Dedifferentiated amniotic fluid mesenchymal stem cell (primary cell): ENCODE data around the gene PHF19.

ENCODE experiments used
- DNase-seq: peaks from one replicate; pipeline ENCODE4 v3.0.0-alpha.2; 2016; ENCODE audit errors: extremely low spot score

Gene PHF19

DNA sequence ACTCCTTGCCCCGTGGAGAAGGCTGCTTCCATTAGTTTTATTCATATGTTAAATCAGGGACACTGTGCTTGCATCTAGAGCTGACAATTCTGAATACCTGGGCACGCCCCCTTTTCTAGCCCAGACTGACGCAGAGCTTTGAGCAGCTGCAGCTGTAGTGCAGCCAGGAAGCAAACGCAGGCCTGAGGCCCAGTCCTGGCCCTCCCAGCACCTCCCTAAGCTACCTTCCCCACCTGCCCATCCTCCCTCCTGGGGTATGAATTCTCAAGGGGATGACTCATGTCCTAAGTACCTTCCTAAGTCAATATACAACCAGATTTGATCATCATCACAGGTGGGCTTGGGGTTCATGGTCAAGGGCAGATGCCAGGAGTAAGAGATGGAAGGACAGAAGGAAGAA, 3.5 kb downstream of the PHF19 start:
- DNase-seq, result no peak

DNA sequence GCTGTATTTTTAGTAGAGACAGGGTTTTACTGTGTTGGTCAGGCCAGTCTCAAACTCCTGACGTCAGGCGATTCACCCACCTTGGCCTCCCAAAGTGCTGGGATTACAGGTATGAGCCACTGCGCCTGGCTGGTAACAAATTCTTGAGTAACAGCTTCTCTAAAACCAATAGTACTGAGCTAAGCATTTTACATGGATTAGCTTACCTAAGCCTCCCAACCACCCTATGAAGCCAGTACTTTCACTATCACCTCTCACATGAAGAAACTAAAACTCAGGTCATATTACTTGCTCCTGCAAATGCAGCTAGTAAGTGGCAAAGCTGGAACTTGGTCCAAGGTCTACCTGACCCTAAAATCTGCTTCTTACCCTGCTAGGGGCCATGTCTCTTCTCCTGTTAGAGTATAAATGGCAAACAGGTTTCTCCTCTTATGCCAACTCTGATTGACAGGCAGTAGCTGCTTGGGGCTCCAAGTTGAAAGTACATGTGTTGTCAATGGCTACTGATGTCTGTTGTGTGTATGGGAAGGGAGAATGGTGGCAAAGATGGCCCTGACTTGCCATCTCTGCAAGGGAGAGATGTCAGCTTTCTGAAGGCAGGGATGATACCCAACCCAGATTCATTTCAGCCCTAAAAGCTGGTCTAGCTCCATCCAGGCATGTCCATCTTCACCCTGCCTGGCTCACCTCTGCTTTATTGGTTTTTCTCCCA, 4.0 kb downstream of the PHF19 start:
- no peak for DNase-seq

GRCh38 chr9:120870206-120870605, 6.8 kb downstream of the PHF19 start:
- DNase-seq, result no peak

DNA sequence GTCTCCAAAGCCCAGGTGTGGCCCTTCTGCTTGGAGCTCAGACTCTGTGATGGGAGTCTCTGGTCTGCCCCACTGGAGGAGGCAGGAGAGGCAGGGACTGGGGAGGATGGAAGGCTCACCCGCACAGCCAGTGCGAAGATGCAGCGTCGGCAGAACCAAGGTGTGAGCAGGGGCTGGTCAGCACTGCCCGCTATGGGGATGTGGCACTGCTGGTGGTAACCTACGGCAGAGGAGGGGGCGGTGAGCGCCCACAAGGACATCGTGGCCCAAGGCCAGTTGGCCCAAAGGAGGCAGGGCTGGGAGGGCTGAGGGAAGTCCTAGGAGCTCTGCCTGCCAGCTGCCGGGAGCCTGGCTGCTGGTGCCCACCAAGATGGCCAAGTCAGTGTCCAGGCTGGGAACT, 7.3 kb downstream of the PHF19 start:
- no peak for DNase-seq

- DNase-seq, result no peak
These were observed 7.7 kb downstream of the PHF19 start for GRCh38 chr9:120869360-120869687.

DNA sequence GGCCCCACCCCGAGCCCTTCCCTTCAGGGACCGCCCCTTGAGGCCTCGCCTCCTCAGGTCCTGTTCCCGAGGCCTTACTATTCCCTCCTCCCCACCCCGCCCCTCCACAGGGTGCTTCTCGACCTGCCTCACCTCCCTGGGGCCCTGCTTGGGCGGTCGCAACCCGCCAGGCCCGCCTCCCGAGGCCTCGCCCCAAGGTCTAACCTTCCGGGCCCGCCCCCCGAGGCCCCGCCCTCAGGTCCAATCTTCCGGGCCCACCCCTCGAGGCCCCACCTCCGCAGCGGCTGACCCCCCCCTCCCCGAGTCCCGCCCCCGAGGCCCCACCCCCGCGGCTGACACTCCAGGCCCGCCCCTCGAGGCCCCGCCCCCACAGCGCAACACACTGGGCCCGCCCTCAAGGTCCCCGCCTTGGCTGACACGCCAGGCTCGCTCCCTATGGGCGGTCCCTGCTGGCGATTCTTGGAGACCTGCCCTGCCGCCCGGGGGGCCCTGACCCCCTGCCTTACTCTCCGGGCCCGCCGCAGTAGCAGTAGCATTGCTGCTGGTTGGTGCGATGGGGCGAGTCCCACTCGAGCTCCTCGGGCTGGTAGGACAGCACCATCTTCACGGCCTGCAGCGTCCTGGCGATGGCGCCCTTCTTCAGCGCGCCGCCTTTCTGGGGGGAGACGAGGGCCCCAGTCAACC, 8.2 kb downstream of the PHF19 start:
- peak; percentile 84 for DNase-seq

DNA sequence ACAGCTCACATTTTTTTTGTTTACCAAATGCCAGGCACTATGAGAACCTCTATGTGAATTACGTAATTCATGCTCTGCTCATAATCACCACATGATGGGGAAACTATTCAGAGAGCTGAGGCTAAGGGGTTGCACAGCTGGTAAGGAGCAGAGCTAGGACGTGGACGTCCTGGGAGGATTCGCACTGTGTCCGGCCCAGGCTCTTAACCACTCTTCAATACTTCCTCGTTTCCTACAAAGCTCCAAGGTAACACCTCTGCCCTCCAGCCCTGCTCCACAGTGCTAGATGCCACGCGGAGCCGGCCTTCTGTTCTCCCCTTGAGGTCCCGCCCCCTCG, 8.7 kb downstream of the PHF19 start:
- no peak for DNase-seq

- no peak for DNase-seq
These were observed 9.2 kb downstream of the PHF19 start for GRCh38 chr9:120867676-120868338.

DNA sequence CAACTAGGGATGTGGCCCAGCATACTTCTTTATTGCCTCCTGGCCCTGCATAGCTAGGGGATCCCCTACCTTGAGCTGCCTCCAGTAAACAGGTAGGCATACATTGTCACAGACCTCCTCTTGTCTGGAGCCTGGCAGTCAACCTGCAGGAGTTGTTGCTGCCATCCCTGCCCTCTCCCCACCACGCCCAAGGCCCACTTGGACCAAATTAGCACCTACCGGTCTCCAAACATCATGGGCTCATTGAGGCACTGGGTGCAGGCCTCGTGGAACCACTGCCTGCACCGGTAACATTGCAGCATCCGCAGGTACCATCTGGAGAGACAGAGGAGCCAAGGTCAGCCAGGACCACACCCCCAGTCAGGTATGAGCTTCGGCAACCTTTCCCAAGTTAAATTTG, 10.3 kb downstream of the PHF19 start:
- DNase-seq, result no peak

DNA sequence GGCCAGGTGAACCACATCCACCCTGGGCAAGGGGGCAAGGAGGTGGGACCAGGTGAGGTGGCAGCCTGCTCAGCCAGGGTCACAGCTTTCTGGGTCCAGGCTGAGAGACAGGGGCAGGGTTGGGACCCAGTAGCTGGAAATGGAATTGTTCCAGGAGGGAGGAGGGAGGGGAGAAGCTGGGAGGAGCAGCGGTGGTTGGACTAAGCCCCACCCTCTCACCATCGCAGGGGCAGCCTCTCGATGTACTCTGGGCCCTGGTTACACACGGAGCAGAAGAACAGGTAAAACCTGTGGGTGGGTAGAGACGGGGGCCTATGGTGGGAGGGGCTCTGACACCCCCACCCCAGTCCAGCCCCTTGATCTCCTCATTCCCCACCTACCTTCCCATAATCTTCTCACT, 11.2 kb downstream of the PHF19 start:
- no peak for DNase-seq

- no peak for DNase-seq
These were observed 11.8 kb downstream of the PHF19 start for GRCh38 chr9:120865176-120865575.

DNA sequence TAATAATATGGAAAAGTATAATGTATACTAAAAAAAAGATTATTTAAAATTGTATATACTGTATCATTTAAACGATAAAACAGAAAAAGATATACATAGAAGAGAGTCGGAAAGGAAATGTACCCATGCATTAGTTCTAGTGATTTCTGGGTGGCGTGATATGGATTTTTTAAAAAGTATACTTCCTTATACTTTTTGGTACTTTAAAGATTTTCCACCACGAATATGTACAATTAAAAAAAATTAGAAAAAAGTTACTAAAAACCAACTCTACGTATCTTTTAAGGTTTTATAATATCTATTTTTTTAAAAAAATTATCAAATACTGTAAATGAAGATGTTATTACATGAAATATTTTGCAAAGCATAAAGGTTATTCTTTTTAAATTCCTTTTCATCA, 12.3 kb downstream of the PHF19 start:
- no peak for DNase-seq

DNA sequence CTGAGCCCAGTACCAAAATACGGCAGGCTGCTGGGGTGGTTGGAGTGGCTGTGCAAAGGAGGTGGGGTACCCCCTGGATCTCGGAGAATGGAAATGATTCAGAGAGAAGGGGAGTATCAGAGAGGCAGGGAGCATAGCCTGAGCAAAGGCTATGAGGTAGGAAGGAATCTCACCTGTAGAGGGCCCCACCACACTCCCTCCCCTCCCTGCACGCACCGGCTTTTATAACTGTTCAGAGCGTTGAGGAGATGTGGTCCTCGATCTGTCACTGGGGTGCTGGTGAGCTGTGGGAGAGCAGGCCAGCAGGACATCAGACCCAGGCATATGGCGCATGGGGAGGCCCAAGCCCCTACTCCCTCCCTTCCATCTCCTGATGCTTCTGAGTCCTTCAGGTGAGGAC, 13.2 kb downstream of the PHF19 start:
- DNase-seq, result no peak

DNA sequence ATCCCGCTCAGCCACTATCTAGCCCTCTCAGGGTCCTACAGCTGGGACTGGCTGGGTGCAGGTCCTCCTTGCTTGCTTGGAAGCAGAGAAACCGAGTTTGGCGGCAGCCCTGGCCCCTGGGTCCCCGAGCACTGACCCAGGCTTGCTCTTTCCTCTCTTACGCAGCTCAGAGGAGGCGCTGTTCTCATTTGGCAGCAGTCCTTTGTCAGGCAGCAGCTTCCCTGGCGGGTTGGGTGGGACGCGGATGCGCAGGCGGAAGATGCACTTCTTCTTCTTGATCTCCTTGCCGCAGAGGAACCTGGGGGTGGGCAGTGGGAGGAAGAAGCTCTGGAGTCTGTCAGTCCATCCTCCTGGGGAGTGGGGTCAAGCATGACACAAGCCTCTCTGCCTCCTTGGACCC, 14.5 kb downstream of the PHF19 start:
- DNase-seq, result no peak

DNA sequence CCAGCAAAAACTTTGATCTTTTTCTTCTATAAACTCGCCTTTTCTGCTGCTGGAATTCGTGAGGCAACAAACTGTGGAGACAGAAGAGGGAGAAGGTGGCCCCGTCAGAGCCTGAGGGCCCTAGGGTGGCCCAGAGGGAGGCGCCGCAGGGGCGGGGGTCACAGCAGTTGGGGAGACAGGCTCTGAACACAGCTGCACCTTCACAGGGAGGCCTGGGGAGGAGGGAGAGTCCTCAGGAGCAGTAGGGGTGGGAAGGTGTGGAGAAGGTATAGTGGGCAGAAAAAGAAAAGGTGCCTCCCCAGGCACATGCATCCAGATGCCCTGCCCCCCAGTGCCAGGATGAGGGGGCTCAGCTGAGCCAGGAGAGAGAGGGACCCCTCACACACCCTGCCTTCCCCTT, 15.1 kb downstream of the PHF19 start:
- DNase-seq, result no peak

GRCh38 chr9:120860083-120860482, 16.9 kb downstream of the PHF19 start:
- no peak for DNase-seq

DNA sequence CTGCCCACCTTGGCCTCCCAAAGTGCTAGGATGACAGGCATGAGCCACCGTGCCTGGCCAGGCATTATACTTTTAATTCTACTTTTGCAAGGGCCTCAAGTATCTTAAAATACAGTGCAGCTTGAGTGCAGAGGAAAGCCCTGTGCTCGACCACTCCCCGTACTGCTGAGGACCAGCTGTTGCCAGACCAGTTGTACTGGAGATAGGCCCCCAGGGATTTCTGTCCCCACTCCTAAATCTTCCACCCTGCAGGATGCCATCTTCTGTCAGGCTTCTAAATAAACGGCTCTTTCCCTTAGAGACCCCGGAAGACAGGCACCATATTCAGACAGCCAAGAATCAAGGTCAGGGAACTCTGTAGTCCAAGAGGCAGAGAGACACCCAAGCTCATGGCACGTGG, 17.6 kb downstream of the PHF19 start:
- no peak for DNase-seq

GRCh38 chr9:120857902-120858301, 19.1 kb downstream of the PHF19 start:
- DNase-seq, result no peak

GRCh38 chr9:120857481-120857880, 19.5 kb downstream of the PHF19 start:
- no peak for DNase-seq

DNA sequence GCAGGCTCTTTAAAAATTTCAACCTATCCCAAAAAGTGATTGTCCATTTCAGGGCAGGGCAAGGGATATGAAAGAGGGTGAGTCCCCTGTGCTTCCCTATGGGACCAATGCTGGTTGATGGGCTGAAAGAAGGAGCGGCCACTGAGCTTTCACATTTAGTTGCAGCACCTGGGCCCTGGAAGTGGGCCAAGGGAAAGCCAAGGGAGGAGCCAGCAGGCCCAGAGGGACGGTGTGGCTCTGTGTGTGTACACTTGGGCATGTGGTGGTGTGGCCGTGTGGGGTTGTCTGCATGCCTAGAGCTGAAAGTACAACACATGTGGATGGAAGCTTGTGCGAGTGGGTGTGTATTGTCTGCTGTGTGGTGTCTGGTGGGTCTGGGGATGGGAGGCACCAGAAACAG, 20.3 kb downstream of the PHF19 start:
- no peak for DNase-seq

DNA sequence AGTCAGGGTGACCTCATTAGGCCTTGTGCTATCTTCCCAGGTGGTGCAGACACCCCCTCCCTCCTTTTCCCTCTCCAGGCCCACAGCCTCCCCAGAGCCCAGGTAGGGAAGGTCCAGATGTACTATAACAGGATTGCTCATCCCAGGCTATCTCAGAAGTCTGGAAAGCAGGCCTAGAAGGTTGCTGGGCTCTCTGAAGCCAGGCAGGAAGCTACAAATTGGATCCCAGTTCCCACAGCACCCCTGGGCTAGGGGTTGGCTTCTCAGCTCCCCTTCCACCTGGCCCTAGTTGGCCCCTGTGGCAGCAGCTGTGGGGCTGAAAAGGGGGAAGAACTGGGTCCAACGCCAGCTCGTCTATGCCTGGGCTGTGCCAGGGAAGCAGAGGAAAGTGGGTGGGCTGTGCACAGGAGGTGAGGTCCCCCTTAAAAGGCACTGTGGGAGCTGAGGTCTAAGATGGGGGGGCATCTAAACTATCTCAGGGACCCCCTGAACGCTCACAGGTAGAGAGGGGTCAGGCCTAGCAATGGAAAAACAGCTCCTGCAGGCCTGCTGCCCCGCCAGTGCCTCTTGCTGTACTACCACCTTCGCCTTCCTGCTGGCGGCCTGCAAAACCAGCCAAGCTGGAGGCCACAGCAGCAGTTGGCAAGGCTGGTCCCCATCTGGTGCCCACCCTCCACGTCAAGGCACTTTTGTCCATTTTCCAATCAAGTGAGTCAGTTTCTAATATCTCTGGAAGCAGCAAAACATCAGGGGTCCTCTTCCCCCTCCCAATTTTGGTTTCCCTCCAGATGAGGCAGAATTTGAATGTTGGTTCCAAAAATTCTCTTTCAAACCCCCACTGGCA, 20.9 kb downstream of the PHF19 start:
- DNase-seq, result no peak

GRCh38 chr9:120854596-120855327, 22.2 kb downstream of the PHF19 start:
- DNase-seq, result no peak
